ENCODE results near the gene NRAS.
A peak's percentile ranks its signal among the peaks of the same experiment; 100 is the strongest.

NRAS gene

DNA sequence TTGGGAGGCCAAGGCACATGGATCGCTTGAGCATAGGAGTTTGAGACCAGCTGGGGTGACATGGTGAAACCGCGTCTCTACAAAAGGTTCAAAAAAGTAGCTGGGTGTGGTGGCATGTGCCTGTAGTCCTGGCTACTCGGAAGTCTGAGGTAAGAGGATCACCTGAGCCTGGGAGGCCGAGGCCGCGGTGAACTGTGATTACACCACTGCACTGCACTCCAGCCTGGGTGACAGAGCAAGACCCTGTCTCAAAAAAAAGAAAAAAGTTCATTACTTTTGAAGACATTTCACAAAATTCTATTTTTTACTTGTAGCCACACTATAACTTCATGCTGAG, 44.7 kb downstream of the NRAS start:
- Histone ChIP-seq H3K4me3 (no peak overlapping the region), H3K9me3 (replicated peaks in 1 of 11) (no peaks in the 10 kb centered on the region), H3K4me2 (no peak overlapping the region), H3K9ac (no peak overlapping the region), H3K36me3 (no peaks in the 10 kb centered on the region), H3K4me1 (peaks cover 4 to 13% (median 9%) of the 10 kb centered on the region in 10 experiments; a peak in 12 of 20 replicates), H4K20me1 (no peaks in the 10 kb centered on the region), H3K27ac (no peak overlapping the region), H3K27me3 (peaks cover 2 to 16% (median 11%) of the 10 kb centered on the region in 11 experiments; a peak in 18 of 22 replicates)
- no peak for TF ChIP-seq Cebpa-rat (IDR thresholded peaks at IDR 0.05)

DNA sequence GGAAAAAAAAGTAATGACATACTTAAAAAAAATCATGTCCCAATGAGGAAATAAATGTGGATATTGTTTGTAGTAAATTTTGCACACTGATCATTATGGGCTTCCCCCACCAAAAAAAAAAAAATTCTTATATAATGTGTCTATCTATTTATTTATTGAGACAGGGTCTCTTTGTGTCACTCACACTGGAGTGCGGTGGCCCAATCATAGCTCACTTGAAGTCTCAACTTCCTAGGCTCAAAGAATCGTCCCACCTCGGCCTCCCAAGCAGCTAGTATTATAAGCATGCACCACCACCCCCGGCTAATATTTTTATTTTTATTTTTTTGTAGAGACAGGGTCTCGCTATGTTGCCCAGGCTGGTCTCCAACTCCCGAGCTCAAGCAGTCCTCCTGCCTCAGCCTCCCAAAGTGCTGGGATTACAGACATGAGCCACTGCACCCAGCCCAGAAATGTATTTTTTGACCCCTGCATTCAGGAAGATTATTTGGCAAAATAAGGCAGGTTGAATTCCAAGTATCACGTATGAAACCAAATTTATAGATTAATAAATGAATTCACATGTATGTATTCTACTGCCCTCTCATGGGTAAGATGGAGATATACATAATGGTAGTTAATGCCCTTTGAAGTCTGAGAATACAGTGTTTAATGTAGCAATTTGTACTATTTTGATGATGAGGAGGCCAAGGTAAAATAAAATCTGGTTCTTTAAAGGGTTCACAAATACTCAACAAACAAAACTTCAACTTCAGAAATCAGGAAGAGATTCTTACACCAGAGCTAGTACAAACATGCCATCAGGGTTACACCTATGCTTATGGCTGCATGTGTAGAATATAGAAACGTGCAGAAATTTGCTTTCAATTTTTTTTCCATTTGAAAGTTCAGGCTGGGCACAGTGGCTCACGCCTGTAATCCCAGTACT, 45.3 kb downstream of the NRAS start:
- Histone ChIP-seq H3K4me3 (no peak overlapping the region), H3K27ac (no peak overlapping the region)

DNA sequence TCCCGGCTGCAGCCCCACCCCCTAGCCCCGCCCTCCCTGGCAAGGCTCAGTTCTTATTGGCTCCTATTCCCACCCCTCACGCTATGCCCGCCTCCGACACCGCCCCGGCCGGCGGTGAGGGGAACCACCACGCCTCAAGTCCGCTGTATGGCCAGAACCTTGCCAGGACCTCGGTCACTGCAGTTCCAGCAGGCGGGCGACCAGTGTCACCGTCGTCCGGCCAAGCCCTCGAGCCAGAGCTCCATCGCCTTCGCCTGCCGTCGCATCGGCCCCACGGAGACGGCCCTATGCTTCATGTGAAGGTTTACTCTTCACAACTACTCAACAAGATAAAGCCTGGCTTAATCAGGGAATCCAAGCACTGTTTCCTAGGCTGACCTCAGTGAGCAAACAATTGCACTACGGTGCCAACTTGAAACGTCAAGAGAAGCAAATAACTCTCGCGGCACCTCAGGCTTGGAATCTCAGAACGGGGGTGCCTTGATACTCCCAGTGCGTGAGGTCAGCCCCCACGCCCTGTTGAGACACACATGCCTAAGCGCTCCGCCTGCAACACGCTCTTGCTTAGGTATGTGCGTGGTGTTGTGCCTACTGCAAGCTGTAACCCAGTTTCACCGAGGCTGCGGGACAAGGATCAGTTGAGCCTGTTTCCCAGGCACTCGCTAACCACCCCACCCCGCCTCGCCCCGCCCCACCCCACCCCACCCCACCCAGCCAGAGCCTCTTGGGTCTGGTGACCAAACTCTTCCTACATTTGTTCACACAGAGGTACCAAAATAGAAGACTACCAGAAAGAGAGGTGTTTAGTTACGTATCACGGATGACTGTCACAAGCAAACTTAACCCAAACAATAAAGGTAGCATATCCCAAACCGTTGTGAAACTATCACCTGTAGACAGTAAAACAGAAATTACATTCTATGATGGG, 46.2 kb downstream of the NRAS start:
- no peaks in the 10 kb centered on the region for H4K20me1 ChIP-seq
- H3K27ac ChIP-seq: peak overlapping the region in 3 of 11 experiments; percentile 24 to 50 (median 41); a peak in 4 of 22 replicates
- H3K9ac ChIP-seq: peak overlapping the region; percentile 48 to 83 (median 73); a peak in 20 of 22 replicates
- peaks cover 4 to 13% (median 9%) of the 10 kb centered on the region in 10 experiments; a peak in 12 of 20 replicates for H3K4me1 ChIP-seq
- peak overlapping the region; percentile 90 to 98 (median 95) for H3K4me2 ChIP-seq
- no peaks in the 10 kb centered on the region for H3K9me3 ChIP-seq (replicated peaks in 1 of 11)
- peak overlapping the region; percentile 59 to 82 (median 73) for H3K4me3 ChIP-seq
- no peaks in the 10 kb centered on the region for H3K36me3 ChIP-seq
- H3K27me3 ChIP-seq: peaks cover 2 to 16% (median 11%) of the 10 kb centered on the region in 11 experiments; a peak in 18 of 22 replicates
- no peak for TF ChIP-seq Cebpa-rat (IDR thresholded peaks at IDR 0.05)

More for the DNA sequence above, 45.3 kb downstream of the NRAS start:
- no peak overlapping the region for H3K9ac ChIP-seq
- peak overlapping the region in 1 of 11 experiments; percentile 97; a peak in 2 of 22 replicates for H3K4me2 ChIP-seq
- H3K4me1 ChIP-seq: peaks cover 4 to 13% (median 9%) of the 10 kb centered on the region in 10 experiments; a peak in 12 of 20 replicates
- no peak for TF ChIP-seq Cebpa-rat (IDR thresholded peaks at IDR 0.05)
- no peaks in the 10 kb centered on the region for H4K20me1 ChIP-seq
- H3K36me3 ChIP-seq: no peaks in the 10 kb centered on the region
- H3K9me3 ChIP-seq (replicated peaks in 1 of 11): no peaks in the 10 kb centered on the region
- H3K27me3 ChIP-seq: peaks cover 2 to 16% (median 11%) of the 10 kb centered on the region in 11 experiments; a peak in 18 of 22 replicates

DNA sequence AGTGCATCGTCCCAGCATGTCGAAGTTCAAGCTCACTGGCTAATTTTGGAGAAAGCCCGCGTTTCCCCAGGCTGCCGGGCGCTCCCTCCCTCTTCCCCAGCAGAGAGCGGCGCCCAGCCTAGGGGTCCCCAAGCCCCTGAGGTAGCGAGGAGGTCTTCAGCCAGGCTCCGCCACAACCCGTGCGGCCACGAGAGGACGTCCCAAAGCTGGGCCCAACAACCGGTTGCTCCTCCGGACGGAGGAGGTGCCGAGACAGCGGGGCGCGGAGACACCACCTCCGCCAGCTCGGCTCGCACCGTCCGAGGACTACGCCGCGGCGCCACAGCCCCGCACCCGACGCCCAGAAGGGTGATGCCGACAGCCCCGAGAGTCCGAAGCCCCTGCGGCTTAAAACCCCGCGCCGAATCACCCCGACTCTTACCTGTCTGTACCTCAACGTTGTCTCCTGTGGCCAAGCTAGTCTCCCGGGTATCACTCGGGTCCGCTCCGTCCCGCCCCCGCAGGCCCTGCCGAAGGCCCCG, 46.9 kb downstream of the NRAS start, which contains the start of gene DENND2C:
Gene DENND2C (minus strand): TSS at position 488 of the 521 bp plus-strand sequence. CDS start 44,065 bp downstream, outside the sequence.
- no peaks in the 10 kb centered on the region for H3K36me3 ChIP-seq
- H3K27me3 ChIP-seq: peaks cover 2 to 16% (median 11%) of the 10 kb centered on the region in 11 experiments; a peak in 18 of 22 replicates
- no peaks in the 10 kb centered on the region for H4K20me1 ChIP-seq
- peak within 1 kb of the TSS; percentile 59 to 82 (median 73) for H3K4me3 ChIP-seq
- peak within 1 kb of the TSS in 4 of 11 experiments; percentile 21 to 66 (median 54); a peak in 9 of 22 replicates for H3K27ac ChIP-seq
- peak within 1 kb of the TSS; percentile 90 to 98 (median 95) for H3K4me2 ChIP-seq
- H3K4me1 ChIP-seq: peaks cover 4 to 13% (median 9%) of the 10 kb centered on the region in 10 experiments; a peak in 12 of 20 replicates
- H3K9ac ChIP-seq: peak within 1 kb of the TSS; percentile 55 to 83 (median 75); a peak in 21 of 22 replicates
- no peaks in the 10 kb centered on the region for H3K9me3 ChIP-seq (replicated peaks in 1 of 11)
- TF ChIP-seq Cebpa-rat (IDR thresholded peaks at IDR 0.05): no peak

DNA sequence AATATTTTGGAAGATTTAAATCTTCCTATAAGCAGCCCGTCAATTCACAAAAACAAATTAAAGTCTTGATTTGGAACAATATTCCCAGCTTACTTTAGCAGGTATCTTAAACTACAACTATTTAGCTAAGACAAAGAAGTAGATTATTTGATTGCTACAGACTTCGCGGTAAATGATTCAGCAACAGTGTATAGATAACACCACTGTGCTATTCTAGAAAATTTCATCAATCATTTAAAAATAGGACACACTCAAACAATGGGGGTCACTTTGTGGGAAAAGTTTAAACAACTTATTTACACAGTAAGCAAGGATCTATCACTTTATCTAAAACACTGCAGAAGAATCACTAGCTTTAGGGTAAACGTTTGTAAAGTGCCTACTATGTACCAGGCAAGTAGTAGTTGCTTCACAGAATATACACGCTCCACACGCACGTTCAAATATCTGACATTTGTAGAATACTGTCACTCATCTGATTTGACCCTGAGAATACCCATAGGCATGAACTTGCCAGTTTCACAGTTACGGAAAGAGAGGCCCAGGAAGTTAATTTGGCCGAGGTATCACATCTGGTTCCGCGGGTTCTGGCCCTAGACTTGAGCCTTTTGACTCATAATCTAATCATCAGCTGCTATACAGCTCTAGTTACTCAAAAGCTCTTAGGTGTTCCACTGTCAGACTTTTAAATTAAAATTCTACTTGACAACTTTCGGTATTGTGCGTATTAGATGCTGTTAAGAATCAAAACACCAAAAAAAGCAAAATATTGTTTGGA, 47.6 kb downstream of the NRAS start:
- no peak for TF ChIP-seq Cebpa-rat (IDR thresholded peaks at IDR 0.05)
- Histone ChIP-seq H3K27me3 (peaks cover 2 to 16% (median 11%) of the 10 kb centered on the region in 11 experiments; a peak in 18 of 22 replicates), H3K9ac (peak overlapping the region; percentile 55 to 83 (median 75); a peak in 21 of 22 replicates), H3K4me1 (peaks cover 4 to 13% (median 9%) of the 10 kb centered on the region in 10 experiments; a peak in 12 of 20 replicates), H4K20me1 (no peaks in the 10 kb centered on the region), H3K36me3 (no peaks in the 10 kb centered on the region), H3K4me3 (peak overlapping the region; percentile 59 to 82 (median 73)), H3K4me2 (peak overlapping the region; percentile 85 to 97 (median 92)), H3K27ac (peak overlapping the region in 3 of 11 experiments; percentile 54 to 66 (median 55); a peak in 5 of 22 replicates), H3K9me3 (replicated peaks in 1 of 11) (no peaks in the 10 kb centered on the region)

DNA sequence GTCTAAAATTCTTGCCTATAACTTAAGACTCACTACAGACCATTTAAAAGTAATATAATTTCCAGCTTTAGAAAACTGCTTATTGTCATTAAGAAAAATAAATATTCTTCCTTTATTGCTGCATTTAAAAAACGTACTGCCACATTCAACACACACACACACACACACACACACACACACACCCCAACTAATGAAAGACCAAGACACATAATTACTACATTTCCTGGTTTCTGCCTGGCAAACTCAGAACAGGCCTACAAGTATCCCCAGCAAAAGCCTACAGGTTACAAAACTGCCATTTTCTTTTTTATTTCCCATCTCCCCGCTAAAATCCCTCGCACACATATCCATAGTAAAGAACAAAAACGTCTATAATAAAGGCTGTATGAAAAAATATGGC, 48.2 kb downstream of the NRAS start:
- Histone ChIP-seq H3K4me2 (no peak overlapping the region), H3K4me1 (peaks cover 4 to 13% (median 9%) of the 10 kb centered on the region in 10 experiments; a peak in 12 of 20 replicates), H4K20me1 (no peaks in the 10 kb centered on the region), H3K9me3 (replicated peaks in 1 of 11) (no peaks in the 10 kb centered on the region), H3K4me3 (no peak overlapping the region), H3K27me3 (peaks cover 2 to 16% (median 11%) of the 10 kb centered on the region in 11 experiments; a peak in 18 of 22 replicates), H3K9ac (no peak overlapping the region), H3K27ac (no peak overlapping the region), H3K36me3 (no peaks in the 10 kb centered on the region)
- no peak for TF ChIP-seq Cebpa-rat (IDR thresholded peaks at IDR 0.05)

DNA sequence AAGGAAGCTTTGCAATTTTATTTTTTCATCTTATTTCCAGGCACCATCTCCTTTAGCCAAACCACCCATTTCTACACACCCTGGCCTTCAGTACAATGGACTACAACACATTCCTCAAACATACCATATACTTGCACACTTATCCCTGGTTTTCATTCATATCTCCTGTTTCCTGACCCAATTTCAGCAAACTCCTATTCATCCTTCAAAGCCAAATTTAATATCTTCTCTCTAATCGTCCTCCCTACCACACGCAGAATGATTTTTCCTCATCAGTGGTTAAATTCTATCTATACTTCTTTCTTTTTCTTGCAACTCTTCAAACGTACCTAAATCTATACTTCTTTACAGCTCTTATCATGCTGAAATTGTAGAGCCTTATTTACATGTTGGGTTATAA, 49.6 kb downstream of the NRAS start:
- TF ChIP-seq Cebpa-rat (IDR thresholded peaks at IDR 0.05): no peak
- Histone ChIP-seq H3K4me2 (no peak overlapping the region), H3K27me3 (peaks cover 2 to 16% (median 11%) of the 10 kb centered on the region in 11 experiments; a peak in 18 of 22 replicates), H3K36me3 (no peaks in the 10 kb centered on the region), H4K20me1 (no peaks in the 10 kb centered on the region), H3K4me3 (no peak overlapping the region), H3K27ac (no peak overlapping the region), H3K9ac (no peak overlapping the region), H3K9me3 (replicated peaks in 1 of 11) (no peaks in the 10 kb centered on the region), H3K4me1 (peaks cover 4 to 13% (median 9%) of the 10 kb centered on the region in 10 experiments; a peak in 12 of 20 replicates)
